ENCODE results near the gene GDPD1.
A peak's percentile ranks its signal among the peaks of the same experiment; 100 is the strongest.
"Not testable (repeated sequence)": the region's sequence is repeated elsewhere in the genome, so short reads cannot be mapped to it uniquely, and the experiment has no call there.

GDPD1 gene

DNA sequence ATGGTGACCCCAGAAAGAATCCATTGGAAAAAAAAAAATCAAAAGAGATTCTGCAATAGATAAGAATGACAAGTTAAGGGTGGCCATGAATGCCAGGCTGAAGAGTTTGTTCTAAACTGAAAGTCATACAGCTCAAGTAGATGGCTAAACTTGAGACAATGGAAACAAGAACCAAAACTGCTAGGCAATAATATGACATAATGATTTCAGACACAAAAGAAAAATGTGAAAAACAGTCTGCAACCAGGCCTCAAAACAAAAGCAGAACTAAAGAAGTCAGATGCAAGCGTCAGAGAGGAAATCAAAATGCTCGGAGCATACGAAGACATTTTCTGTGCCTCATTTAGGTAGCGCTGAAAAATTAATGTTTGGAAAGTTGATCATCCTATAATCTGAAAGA, 56.7 kb downstream of the GDPD1 start:
- DNase-seq (ENCODE audit: low spot score), result peak; percentile 73
- TF ChIP-seq, protein P1, sequence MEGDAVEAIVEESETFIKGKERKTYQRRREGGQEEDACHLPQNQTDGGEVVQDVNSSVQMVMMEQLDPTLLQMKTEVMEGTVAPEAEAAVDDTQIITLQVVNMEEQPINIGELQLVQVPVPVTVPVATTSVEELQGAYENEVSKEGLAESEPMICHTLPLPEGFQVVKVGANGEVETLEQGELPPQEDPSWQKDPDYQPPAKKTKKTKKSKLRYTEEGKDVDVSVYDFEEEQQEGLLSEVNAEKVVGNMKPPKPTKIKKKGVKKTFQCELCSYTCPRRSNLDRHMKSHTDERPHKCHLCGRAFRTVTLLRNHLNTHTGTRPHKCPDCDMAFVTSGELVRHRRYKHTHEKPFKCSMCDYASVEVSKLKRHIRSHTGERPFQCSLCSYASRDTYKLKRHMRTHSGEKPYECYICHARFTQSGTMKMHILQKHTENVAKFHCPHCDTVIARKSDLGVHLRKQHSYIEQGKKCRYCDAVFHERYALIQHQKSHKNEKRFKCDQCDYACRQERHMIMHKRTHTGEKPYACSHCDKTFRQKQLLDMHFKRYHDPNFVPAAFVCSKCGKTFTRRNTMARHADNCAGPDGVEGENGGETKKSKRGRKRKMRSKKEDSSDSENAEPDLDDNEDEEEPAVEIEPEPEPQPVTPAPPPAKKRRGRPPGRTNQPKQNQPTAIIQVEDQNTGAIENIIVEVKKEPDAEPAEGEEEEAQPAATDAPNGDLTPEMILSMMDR (IDR thresholded peaks at IDR 0.05; ENCODE audit: extremely low read depth, missing control alignments), result no peak

GRCh38 chr17:59278406-59278805, 58.1 kb downstream of the GDPD1 start:
- no peak for DNase-seq (ENCODE audit: low spot score)

GRCh38 chr17:59284317-59284716, 64.0 kb downstream of the GDPD1 start:
- DNase-seq (ENCODE audit: low spot score), result no peak
- TF ChIP-seq, protein P1 (IDR thresholded peaks at IDR 0.05; ENCODE audit: extremely low read depth, missing control alignments), result no peak

More at GRCh38 chr17:59278406-59278805, 58.1 kb downstream of the GDPD1 start:
- TF ChIP-seq, protein P1 (IDR thresholded peaks at IDR 0.05; ENCODE audit: extremely low read depth, missing control alignments), result no peak

DNA sequence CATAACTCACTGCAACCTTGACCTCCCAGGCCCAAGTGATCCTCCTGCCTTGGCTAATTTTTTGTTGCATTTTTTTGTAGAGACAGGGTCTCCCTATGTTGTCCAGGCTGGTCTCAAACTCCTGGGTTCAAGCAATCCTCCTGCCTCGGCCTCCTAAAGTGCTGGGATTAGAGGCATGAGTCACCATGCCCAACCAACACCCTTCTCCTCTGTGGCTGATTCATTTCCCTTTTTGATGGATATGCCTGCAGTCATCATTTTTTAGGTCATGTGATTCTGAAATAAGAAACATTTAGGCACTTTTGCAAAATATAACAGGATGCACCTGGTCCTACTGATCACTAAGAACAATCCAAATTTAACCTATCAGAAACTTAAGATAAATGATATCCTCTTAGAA, 67.1 kb downstream of the GDPD1 start:
- TF ChIP-seq, protein P1 (IDR thresholded peaks at IDR 0.05; ENCODE audit: extremely low read depth, missing control alignments), result no peak
- DNase-seq (ENCODE audit: low spot score), result no peak

- TF ChIP-seq, protein P1 (IDR thresholded peaks at IDR 0.05; ENCODE audit: extremely low read depth, missing control alignments), result no peak
- no peak for DNase-seq (ENCODE audit: low spot score)
Observed at GRCh38 chr17:59287891-59288290, 67.6 kb downstream of the GDPD1 start.

DNA sequence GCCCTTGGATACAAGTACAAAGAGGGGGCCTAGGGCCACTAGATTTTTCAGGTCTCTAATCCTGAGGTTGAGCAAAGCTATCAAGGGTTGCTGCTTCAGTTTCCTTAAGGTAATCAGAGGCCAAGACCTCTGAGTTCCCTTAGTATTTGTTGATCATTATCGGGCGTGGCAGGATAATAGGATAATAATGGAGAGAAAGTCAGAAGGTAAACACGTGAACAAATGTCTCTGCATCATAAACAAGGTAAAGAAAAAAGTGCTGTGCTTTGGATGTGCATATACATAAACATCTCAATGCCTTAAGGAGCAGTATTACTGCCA, 69.6 kb downstream of the GDPD1 start:
- TF ChIP-seq, protein P1 (IDR thresholded peaks at IDR 0.05; ENCODE audit: extremely low read depth, missing control alignments), result no peak
- no peak for DNase-seq (ENCODE audit: low spot score)

GRCh38 chr17:59290302-59290998, 70.1 kb downstream of the GDPD1 start:
- DNase-seq (ENCODE audit: low spot score), result not testable (repeated sequence)

- no peak for DNase-seq (ENCODE audit: low spot score)
- TF ChIP-seq, protein P1 (IDR thresholded peaks at IDR 0.05; ENCODE audit: extremely low read depth, missing control alignments), result no peak
Observed at GRCh38 chr17:59292174-59292523, 71.8 kb downstream of the GDPD1 start.
